Fibroblast of upper back skin (primary cell): ENCODE data around the gene ABHD14A.

Experiments
- DNase-seq: peaks from one replicate; pipeline ENCODE4 v3.0.0-alpha.2; 2013

Gene ABHD14A

GRCh38 chr3:51957520-51958205, 17.2 kb upstream of the ABHD14A start:
- no peak for DNase-seq

DNA sequence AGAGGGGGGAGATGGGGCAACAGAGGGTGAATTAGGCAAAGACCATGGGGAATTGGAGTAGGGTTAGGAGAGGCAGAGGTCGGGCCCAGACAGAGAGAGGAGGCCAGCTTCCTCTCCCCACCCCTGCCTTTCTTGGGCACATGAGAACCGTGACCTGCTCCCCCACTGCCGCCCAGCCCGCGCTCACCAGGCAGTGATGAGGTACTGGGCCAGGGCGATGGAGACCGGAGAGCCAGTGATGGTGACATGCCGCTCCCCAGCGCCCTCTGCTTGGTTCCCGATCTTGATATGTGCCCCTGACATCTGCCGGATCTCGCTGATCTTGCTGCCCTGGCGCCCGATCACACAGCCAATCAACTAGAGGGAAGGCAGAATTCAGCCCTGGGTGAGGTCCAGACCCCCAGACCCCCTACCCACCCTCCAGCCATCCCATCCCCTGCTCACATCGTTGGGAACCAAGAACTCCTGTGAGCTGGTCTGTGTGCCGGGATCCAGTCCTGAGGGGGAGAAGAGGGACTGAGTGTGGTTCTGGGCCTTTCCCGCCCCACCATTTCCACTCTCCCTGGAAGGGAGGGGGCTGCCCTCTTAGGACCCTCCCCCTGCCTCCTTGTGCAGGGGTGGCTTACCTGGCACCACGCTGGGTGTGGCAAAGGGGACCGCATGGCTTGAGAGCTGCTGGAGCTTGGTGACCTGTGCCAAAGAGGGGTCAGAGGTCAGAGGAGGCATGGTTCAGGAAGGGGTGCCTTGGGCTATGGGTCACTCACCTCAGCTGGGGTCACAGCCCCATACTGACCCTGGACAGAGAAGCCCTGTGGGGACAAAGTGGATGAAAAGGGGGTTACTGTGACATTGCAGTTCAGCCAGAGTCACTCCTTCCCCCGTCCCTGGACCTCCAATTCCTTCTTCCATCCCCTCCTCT, 16.0 kb upstream of the ABHD14A start:
- no peak for DNase-seq

DNA sequence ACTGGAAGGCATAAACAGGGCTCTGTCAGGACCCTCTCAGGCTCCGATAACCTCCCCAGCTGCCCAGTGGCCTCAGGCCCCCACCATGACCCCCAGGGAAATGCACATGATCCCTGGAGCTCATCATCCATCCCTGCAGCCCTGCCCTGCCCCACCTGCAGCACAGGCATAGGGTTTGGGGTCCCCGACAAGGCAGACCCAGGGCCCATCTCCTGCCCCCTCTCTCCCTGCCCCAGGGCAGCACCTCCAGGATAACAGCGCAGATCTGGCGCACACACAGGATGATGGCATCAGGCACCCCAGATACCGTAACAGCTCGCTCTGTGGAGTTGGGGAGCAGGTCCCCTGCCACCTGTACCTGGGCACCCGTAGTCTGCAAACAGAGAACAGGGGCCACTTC, 15.2 kb upstream of the ABHD14A start:
- DNase-seq = no peak

- DNase-seq = no peak
Measured at GRCh38 chr3:51960386-51960785, 14.5 kb upstream of the ABHD14A start.

GRCh38 chr3:51961011-51961410, 13.9 kb upstream of the ABHD14A start:
- no peak for DNase-seq

DNA sequence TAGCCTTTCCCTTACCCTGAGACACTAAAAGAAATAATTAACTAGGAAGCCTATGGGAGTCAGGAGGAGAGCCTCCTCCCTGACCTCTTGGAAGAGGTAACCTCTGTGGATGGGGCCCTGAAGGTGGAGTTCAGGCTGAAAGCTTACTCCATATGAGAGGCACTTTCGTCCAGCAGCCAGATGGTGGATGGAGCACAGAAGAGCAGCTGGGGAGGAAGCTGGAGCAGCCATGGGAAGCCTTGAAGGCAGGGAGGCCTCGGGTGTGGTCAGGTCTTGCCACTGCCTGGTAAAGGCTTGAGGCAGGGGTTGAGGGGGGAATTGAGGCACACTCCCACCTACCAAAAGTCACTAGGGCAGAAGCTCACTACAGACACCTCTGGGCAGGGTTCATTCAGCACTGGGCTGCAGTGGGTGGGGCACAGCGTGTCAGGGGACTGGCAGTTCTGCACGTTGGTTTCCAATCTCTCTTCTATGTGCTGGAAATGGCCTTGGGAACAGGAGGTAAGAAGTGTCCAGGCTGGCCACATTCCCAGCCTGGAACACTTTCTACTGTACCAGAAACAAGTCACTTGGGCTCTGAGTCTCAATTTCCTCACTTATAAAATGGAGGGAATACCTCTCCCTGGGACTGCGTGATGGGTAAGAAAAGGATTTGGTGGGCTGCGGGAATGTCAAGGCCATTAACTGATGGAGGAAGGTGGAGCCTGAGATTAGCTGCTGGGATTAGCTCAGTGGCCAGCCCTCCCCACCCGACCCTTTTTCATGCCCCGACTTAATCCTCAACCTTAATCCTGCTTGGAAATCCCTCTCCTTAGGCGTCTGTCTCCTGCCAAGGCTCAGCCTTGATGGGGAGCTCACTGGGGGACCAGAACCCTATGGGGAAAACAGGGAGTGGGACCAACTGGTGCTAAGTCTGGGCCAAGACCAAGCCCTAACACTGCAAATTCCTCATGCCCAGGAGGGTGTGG, 13.0 kb upstream of the ABHD14A start:
- no peak for DNase-seq

- peak; percentile 20 for DNase-seq
Measured at GRCh38 chr3:51962854-51963530, 11.9 kb upstream of the ABHD14A start.

DNA sequence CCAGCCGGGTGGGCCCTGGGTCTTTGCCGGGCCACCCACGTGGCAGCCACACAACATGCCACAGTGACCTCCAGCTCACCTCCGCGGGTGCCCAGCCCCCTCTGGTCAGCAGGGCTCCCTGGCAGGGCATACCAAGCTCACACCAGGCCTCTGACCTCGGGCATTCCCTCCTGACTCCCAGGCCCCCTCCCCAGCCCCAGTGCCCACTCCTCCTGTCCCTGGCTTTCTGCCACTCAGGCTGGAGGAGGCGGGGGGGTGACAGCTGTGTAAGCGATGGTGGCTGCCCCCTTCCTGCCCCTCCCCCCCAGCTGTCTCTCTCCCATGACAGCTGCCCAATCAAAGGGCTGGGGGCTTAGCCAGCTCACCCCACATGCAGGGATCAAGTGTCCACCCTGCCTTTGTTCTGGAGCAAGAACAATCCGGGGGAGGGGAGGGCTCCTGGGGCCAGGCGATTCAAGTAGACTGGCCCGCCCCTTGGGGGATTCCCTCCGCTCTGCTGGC, 10.9 kb upstream of the ABHD14A start:
- DNase-seq = no peak

DNA sequence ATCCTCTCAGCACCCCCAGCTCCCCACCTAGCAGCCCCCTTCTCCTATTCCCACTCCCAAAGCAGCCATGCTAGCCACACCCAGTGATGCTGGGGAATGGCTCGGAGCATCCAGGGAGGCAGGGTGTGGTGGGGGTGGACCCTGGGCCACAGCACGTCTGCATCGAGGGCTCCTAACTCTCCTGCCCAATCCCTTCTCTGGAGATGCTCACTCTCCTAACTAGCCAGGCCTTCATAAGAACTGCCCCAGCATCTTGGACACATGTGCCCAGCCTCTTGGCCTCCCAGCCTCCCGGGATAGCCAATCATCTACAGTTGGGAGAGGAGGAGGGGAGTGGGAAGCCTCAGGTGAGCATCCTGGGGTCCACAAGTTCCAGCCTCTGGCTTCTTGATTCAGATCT, 10.3 kb upstream of the ABHD14A start:
- DNase-seq = no peak

GRCh38 chr3:51966016-51966415, 8.8 kb upstream of the ABHD14A start:
- DNase-seq = no peak

- DNase-seq = no peak
Measured at GRCh38 chr3:51966486-51966885, 8.4 kb upstream of the ABHD14A start.

- no peak for DNase-seq
Measured at GRCh38 chr3:51966922-51967383, 7.9 kb upstream of the ABHD14A start.

GRCh38 chr3:51967384-51968169, 7.3 kb upstream of the ABHD14A start, which contains the start of gene PCBP4:
PCBP4 (minus strand) TSS chr3:51967454; CDS start chr3:51961240, 6,214 bp downstream.
- DNase-seq = peak; percentile 55

- peak; percentile 57 for DNase-seq
Measured at GRCh38 chr3:51968170-51968775, 6.6 kb upstream of the ABHD14A start.

GRCh38 chr3:51968883-51969678, 5.8 kb upstream of the ABHD14A start:
- no peak for DNase-seq

GRCh38 chr3:51969841-51970240, 5.0 kb upstream of the ABHD14A start:
- no peak for DNase-seq

DNA sequence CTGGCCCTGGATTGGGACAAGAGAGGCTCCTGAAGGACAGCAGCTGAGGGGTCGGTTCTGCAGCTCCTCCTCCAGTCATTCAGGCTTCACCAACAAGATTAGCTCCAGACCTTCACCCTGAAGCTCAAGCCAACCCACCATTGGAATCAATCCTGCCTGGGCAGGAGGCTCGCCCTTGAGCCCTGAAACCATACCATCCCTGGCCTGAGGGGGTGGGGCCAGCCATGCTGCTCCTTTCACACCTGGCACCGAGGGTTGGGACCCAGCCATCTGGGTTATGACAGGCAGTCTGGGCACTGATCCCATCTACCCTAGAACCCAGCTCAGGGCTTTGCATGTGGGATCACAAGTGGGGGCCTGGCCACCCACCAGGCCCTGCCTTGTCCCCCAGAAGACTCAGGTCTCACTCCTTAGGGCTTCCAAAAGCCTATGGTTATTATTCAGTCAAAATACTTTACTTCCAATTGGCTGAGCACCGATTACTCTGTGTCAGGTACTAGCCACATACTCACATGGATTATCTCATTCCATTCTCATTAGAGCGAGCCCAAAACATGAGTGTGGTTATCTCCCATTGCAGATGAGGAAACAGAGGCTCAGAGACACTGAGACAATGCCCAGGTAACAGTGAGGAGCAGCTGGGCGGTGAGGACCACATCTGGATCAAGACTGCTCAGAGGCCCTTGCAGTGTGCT, 4.1 kb upstream of the ABHD14A start:
- no peak for DNase-seq

DNA sequence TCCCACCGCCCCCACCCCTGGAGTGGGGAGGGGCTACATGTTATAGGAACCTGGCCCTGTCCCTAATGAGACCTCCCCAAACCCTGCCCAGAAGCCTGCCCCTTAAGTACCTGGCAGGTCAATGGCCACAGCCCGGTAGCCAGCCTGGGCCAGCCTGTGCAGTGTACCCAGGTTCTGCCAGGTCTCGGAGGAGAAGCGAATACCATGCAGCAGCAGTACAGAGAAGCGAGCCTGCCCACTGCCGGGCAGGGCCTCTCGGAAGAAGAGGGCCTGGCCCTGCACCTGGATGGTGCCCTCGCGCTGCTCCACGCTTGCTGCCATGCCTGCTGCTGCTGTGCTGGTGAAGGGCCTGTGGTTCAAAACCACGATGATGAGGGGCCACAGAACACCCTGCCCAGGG, 3.5 kb upstream of the ABHD14A start:
- DNase-seq = no peak

GRCh38 chr3:51974277-51974962, 444 bp upstream of the ABHD14A start:
- no peak for DNase-seq
